ENCODE data around the gene ZMAT1.
"Not testable (repeated sequence)": the region's sequence is repeated elsewhere in the genome, so short reads cannot be mapped to it uniquely, and the experiment has no call there.

Gene ZMAT1

GRCh38 chrX:101931488-101932248 lies at the start of gene ZMAT1:
ZMAT1 (minus strand) TSS chrX:101932027; CDS start chrX:101932008, 19 bp downstream.
- no peaks in the 10 kb centered on the region for H3K36me3 ChIP-seq (ENCODE audit: insufficient read depth, low read length)
- H3K9ac ChIP-seq (ENCODE audit: low read depth, low read length): peak within 1 kb of the TSS; percentile 68; the same call in 1 of the 2 replicates
- peaks cover 11% of the 10 kb centered on the region; the same call in 1 of the 2 replicates for H3K4me1 ChIP-seq (ENCODE audit: insufficient read depth, low read length)
- no peaks in the 10 kb centered on the region for H3K9me3 ChIP-seq (ENCODE audit: control insufficient read depth, insufficient read depth, low read length)

- Histone ChIP-seq H3K36me3 (ENCODE audit: insufficient read depth, low read length) (no peaks in the 10 kb centered on the region), H3K4me1 (ENCODE audit: insufficient read depth, low read length) (no peaks in the 10 kb centered on the region), H3K9ac (ENCODE audit: low read depth, low read length) (no peak overlapping the region), H3K9me3 (ENCODE audit: control insufficient read depth, insufficient read depth, low read length) (no peaks in the 10 kb centered on the region; the same call in 1 of the 2 replicates)
These were observed 45.3 kb upstream of the ZMAT1 start for GRCh38 chrX:101977106-101977505.

GRCh38 chrX:101973066-101973465 lies 41.2 kb upstream of the ZMAT1 start:
- Histone ChIP-seq H3K9me3 (ENCODE audit: control insufficient read depth, insufficient read depth, low read length) (no peaks in the 10 kb centered on the region; the same call in 1 of the 2 replicates), H3K36me3 (ENCODE audit: insufficient read depth, low read length) (no peaks in the 10 kb centered on the region), H3K9ac (ENCODE audit: low read depth, low read length) (no peak overlapping the region), H3K4me1 (ENCODE audit: insufficient read depth, low read length) (no peaks in the 10 kb centered on the region)

GRCh38 chrX:101964923-101965539 lies 33.2 kb upstream of the ZMAT1 start:
- not testable (repeated sequence) for H3K9ac ChIP-seq (ENCODE audit: low read depth, low read length); H3K36me3 ChIP-seq (ENCODE audit: insufficient read depth, low read length)
- peaks cover 13% of the 10 kb centered on the region; the same call in 1 of the 2 replicates for H3K4me1 ChIP-seq (ENCODE audit: insufficient read depth, low read length)
- H3K9me3 ChIP-seq (ENCODE audit: control insufficient read depth, insufficient read depth, low read length): peaks cover 15% of the 10 kb centered on the region

GRCh38 chrX:101958139-101958538 lies 26.3 kb upstream of the ZMAT1 start:
- Histone ChIP-seq H3K36me3 (ENCODE audit: insufficient read depth, low read length) (no peaks in the 10 kb centered on the region), H3K9me3 (ENCODE audit: control insufficient read depth, insufficient read depth, low read length) (peaks cover 11% of the 10 kb centered on the region), H3K4me1 (ENCODE audit: insufficient read depth, low read length) (peaks cover 13% of the 10 kb centered on the region; the same call in 1 of the 2 replicates), H3K9ac (ENCODE audit: low read depth, low read length) (no peak overlapping the region)

- Histone ChIP-seq H3K36me3 (ENCODE audit: insufficient read depth, low read length) (no peaks in the 10 kb centered on the region), H3K9ac (ENCODE audit: low read depth, low read length) (no peak overlapping the region), H3K9me3 (ENCODE audit: control insufficient read depth, insufficient read depth, low read length) (peaks cover 3% of the 10 kb centered on the region; the same call in 1 of the 2 replicates), H3K4me1 (ENCODE audit: insufficient read depth, low read length) (peaks cover 13% of the 10 kb centered on the region; the same call in 1 of the 2 replicates)
These were observed 25.3 kb upstream of the ZMAT1 start for GRCh38 chrX:101957174-101957573.

- Histone ChIP-seq H3K9ac (ENCODE audit: low read depth, low read length) (no peak overlapping the region), H3K36me3 (ENCODE audit: insufficient read depth, low read length) (no peaks in the 10 kb centered on the region), H3K4me1 (ENCODE audit: insufficient read depth, low read length) (peaks cover 8% of the 10 kb centered on the region; the same call in 1 of the 2 replicates), H3K9me3 (ENCODE audit: control insufficient read depth, insufficient read depth, low read length) (no peaks in the 10 kb centered on the region)
These were observed 24.7 kb upstream of the ZMAT1 start for GRCh38 chrX:101956556-101956955.

GRCh38 chrX:101950581-101950980 lies 18.8 kb upstream of the ZMAT1 start:
- Histone ChIP-seq H3K4me1 (ENCODE audit: insufficient read depth, low read length) (peaks cover 3% of the 10 kb centered on the region; the same call in 1 of the 2 replicates), H3K9me3 (ENCODE audit: control insufficient read depth, insufficient read depth, low read length) (no peaks in the 10 kb centered on the region), H3K36me3 (ENCODE audit: insufficient read depth, low read length) (no peaks in the 10 kb centered on the region), H3K9ac (ENCODE audit: low read depth, low read length) (no peak overlapping the region)

- Histone ChIP-seq H3K9me3 (ENCODE audit: control insufficient read depth, insufficient read depth, low read length) (no peaks in the 10 kb centered on the region), H3K36me3 (ENCODE audit: insufficient read depth, low read length) (no peaks in the 10 kb centered on the region), H3K4me1 (ENCODE audit: insufficient read depth, low read length) (peaks cover 8% of the 10 kb centered on the region; the same call in 1 of the 2 replicates), H3K9ac (ENCODE audit: low read depth, low read length) (no peak overlapping the region)
These were observed 383 bp upstream of the ZMAT1 start for GRCh38 chrX:101932249-101932570.

- Histone ChIP-seq H3K36me3 (ENCODE audit: insufficient read depth, low read length) (no peaks in the 10 kb centered on the region), H3K9ac (ENCODE audit: low read depth, low read length) (peak overlapping the region; percentile 68; the same call in 1 of the 2 replicates), H3K4me1 (ENCODE audit: insufficient read depth, low read length) (peaks cover 11% of the 10 kb centered on the region; the same call in 1 of the 2 replicates), H3K9me3 (ENCODE audit: control insufficient read depth, insufficient read depth, low read length) (no peaks in the 10 kb centered on the region)
These were observed 715 bp downstream of the ZMAT1 start for GRCh38 chrX:101931136-101931487.

GRCh38 chrX:101925733-101926132 lies 6.1 kb downstream of the ZMAT1 start:
- Histone ChIP-seq H3K9me3 (ENCODE audit: control insufficient read depth, insufficient read depth, low read length) (no peaks in the 10 kb centered on the region), H3K36me3 (ENCODE audit: insufficient read depth, low read length) (no peaks in the 10 kb centered on the region), H3K4me1 (ENCODE audit: insufficient read depth, low read length) (peaks cover 11% of the 10 kb centered on the region; the same call in 1 of the 2 replicates), H3K9ac (ENCODE audit: low read depth, low read length) (no peak overlapping the region)

- Histone ChIP-seq H3K9me3 (ENCODE audit: control insufficient read depth, insufficient read depth, low read length) (no peaks in the 10 kb centered on the region), H3K36me3 (ENCODE audit: insufficient read depth, low read length) (no peaks in the 10 kb centered on the region), H3K9ac (ENCODE audit: low read depth, low read length) (no peak overlapping the region), H3K4me1 (ENCODE audit: insufficient read depth, low read length) (no peaks in the 10 kb centered on the region)
These were observed 13.1 kb downstream of the ZMAT1 start for GRCh38 chrX:101918751-101919150.

- Histone ChIP-seq H3K9ac (ENCODE audit: low read depth, low read length) (no peak overlapping the region), H3K9me3 (ENCODE audit: control insufficient read depth, insufficient read depth, low read length) (no peaks in the 10 kb centered on the region), H3K36me3 (ENCODE audit: insufficient read depth, low read length) (no peaks in the 10 kb centered on the region), H3K4me1 (ENCODE audit: insufficient read depth, low read length) (no peaks in the 10 kb centered on the region)
These were observed 25.6 kb downstream of the ZMAT1 start for GRCh38 chrX:101906136-101906796.

- no peak overlapping the region for H3K9ac ChIP-seq (ENCODE audit: low read depth, low read length)
- no peaks in the 10 kb centered on the region for H3K4me1 ChIP-seq (ENCODE audit: insufficient read depth, low read length)
- no peaks in the 10 kb centered on the region for H3K9me3 ChIP-seq (ENCODE audit: control insufficient read depth, insufficient read depth, low read length)
- no peaks in the 10 kb centered on the region for H3K36me3 ChIP-seq (ENCODE audit: insufficient read depth, low read length)
These were observed 26.8 kb downstream of the ZMAT1 start for GRCh38 chrX:101904996-101905395.

Measured in ES-I3 (cell line).